Tibial artery (tissue), 4 donors: Measurements from ENCODE around the gene HS6ST1.

Source experiments
- DNase-seq, 2 donors: peaks; one replicate each; pipeline ENCODE4 v3.0.0-alpha.2; 2019
- H3K27ac ChIP-seq, 2 donors: fragments of 200-600 bp; sonication (generic) in 1 of 2; 1 replicate in 1 of 2; 2 replicates in 1 of 2; pipeline ENCODE4 v1.5.1; 2018 to 2019; ENCODE audit warnings: mild to moderate bottlenecking in 1 of 2
- H3K27me3 ChIP-seq, 2 donors: fragments of 200-600 bp; sonication (generic) in 1 of 2; one replicate each; pipeline versions ENCODE4 v1.5.1 to v1.6.0; 2016 to 2019
- H3K36me3 ChIP-seq, 3 donors: fragments of 200-600 bp; sonication (generic) in 2 of 3; one replicate each; pipeline ENCODE4 v1.5.1; 2016 to 2019; ENCODE audit warnings: mild to moderate bottlenecking in 2 of 3
- H3K4me1 ChIP-seq, 4 donors: fragments of 200-600 bp; sonication (generic) in 2 of 4; 1 replicate in 3 of 4; 2 replicates in 1 of 4; pipeline ENCODE4 v1.5.1; 2016 to 2019
- H3K4me3 ChIP-seq, 2 donors: fragments of 200-600 bp; sonication (generic) in 1 of 2; 1 replicate in 1 of 2; 2 replicates in 1 of 2; pipeline ENCODE4 v1.5.1; 2018 to 2019; ENCODE audit warnings: mild to moderate bottlenecking in 2 of 2
- H3K9me3 ChIP-seq, 3 donors: fragments of 200-600 bp; sonication (generic) in 1 of 3; one replicate each; pipeline ENCODE4 v1.5.1; 2016 to 2019
- intact Hi-C: fragments of 100-400 bp; cut with DNase I; formaldehyde crosslinking; loops from one replicate; pipeline ENCODE4 v1.15.0; 2023; ENCODE audit warnings: low total_unique reads
- TF ChIP-seq, protein P1 (sequence below), 2 experiments: fragments of 200-600 bp in 1 of 2; fragments of 450-650 bp in 1 of 2; IDR thresholded peaks; one replicate each; pipeline ENCODE4 v1.5.1; 2017 to 2019; ENCODE audit warnings: antibody characterized with exemption in 2 of 2, mild to moderate bottlenecking in 1 of 2, moderate library complexity in 1 of 2

HS6ST1 gene

DNA sequence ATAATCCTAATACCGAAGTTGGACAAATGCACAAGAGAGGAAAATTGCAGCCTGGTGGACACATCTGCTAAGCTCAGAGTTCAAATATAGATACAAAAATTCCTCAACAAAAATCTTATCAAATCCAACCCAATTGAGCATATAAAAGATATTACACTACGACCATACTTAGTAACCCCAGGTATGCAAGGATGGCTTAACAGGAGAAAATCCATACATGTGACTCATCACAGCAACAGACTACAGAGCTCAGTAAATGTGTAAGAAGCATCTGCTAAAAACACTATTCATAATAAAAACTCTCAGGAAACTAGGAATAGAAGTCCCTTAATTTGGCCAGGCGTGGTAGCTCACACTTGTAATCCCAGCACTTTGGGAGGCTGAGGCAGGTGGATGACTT is 28.3 kb downstream of the HS6ST1 start:
- Histone ChIP-seq H3K27ac (no peak overlapping the region), H3K9me3 (no peaks in the 10 kb centered on the region), H3K27me3 (no peaks in the 10 kb centered on the region), H3K36me3 (peaks cover 0 to 15% (median 0%) of the 10 kb centered on the region in 3 donors), H3K4me3 (no peak overlapping the region), H3K4me1 (peaks cover 0 to 14% (median 0%) of the 10 kb centered on the region in 4 donors)
- TF ChIP-seq, protein P1, sequence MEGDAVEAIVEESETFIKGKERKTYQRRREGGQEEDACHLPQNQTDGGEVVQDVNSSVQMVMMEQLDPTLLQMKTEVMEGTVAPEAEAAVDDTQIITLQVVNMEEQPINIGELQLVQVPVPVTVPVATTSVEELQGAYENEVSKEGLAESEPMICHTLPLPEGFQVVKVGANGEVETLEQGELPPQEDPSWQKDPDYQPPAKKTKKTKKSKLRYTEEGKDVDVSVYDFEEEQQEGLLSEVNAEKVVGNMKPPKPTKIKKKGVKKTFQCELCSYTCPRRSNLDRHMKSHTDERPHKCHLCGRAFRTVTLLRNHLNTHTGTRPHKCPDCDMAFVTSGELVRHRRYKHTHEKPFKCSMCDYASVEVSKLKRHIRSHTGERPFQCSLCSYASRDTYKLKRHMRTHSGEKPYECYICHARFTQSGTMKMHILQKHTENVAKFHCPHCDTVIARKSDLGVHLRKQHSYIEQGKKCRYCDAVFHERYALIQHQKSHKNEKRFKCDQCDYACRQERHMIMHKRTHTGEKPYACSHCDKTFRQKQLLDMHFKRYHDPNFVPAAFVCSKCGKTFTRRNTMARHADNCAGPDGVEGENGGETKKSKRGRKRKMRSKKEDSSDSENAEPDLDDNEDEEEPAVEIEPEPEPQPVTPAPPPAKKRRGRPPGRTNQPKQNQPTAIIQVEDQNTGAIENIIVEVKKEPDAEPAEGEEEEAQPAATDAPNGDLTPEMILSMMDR (IDR thresholded peaks at IDR 0.05) = no peak
- intact Hi-C loops = no loop called here
- no peak for DNase-seq

DNA sequence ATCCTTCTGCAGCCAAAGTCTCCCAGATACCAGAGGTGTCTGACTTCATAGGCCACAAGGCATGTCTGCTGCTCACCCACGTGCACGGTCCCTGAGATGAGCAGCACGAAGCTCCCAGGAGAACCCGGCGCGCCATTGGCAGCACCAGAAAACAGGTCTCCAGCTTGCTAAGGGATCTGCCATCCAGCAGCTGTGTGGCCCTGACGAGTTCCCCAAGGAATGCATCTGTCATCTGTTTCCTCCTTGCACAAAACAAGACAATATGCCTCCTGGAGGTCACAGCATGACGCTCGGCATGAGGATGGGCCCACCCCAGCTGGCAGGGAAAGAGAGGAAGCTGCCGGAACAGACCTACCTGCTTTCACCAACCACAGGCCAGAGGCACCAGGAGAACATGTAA is 29.2 kb downstream of the HS6ST1 start:
- Histone ChIP-seq H3K36me3 (peaks cover 0 to 15% (median 0%) of the 10 kb centered on the region in 3 donors), H3K27ac (no peak overlapping the region), H3K4me3 (no peak overlapping the region), H3K4me1 (peaks cover 0 to 14% (median 0%) of the 10 kb centered on the region in 4 donors), H3K27me3 (no peaks in the 10 kb centered on the region), H3K9me3 (no peaks in the 10 kb centered on the region)
- DNase-seq = no peak
- intact Hi-C loops = no loop called here
- TF ChIP-seq, protein P1 (IDR thresholded peaks at IDR 0.05) = no peak

DNA sequence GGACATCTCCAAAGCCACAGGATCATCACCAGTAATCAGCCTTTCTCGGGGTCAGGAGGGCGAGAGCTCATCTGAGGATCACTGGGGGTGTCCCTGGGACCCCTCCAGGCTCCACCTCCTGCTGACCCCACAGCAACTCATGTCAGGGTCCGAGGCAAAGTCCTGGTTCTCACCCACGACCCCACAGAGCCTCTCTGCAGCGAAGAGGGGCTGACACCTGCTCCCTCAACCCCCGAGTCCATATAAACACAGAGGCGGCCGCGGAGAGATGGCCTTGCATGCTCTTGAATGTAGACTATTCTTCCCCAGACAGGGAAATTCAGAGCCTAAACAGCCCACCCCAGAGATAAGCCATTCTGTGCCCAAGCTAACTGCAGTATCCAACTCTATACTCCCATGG is 29.9 kb downstream of the HS6ST1 start:
- no peaks in the 10 kb centered on the region for H3K9me3 ChIP-seq
- TF ChIP-seq, protein P1 (IDR thresholded peaks at IDR 0.05) = no peak
- no peak overlapping the region for H3K27ac ChIP-seq
- H3K27me3 ChIP-seq = no peaks in the 10 kb centered on the region
- H3K4me3 ChIP-seq = no peak overlapping the region
- peaks cover 0 to 10% (median 0%) of the 10 kb centered on the region in 4 donors for H3K4me1 ChIP-seq
- intact Hi-C loops = no loop called here
- no peak for DNase-seq
- H3K36me3 ChIP-seq = peaks cover 0 to 15% (median 0%) of the 10 kb centered on the region in 3 donors

DNA sequence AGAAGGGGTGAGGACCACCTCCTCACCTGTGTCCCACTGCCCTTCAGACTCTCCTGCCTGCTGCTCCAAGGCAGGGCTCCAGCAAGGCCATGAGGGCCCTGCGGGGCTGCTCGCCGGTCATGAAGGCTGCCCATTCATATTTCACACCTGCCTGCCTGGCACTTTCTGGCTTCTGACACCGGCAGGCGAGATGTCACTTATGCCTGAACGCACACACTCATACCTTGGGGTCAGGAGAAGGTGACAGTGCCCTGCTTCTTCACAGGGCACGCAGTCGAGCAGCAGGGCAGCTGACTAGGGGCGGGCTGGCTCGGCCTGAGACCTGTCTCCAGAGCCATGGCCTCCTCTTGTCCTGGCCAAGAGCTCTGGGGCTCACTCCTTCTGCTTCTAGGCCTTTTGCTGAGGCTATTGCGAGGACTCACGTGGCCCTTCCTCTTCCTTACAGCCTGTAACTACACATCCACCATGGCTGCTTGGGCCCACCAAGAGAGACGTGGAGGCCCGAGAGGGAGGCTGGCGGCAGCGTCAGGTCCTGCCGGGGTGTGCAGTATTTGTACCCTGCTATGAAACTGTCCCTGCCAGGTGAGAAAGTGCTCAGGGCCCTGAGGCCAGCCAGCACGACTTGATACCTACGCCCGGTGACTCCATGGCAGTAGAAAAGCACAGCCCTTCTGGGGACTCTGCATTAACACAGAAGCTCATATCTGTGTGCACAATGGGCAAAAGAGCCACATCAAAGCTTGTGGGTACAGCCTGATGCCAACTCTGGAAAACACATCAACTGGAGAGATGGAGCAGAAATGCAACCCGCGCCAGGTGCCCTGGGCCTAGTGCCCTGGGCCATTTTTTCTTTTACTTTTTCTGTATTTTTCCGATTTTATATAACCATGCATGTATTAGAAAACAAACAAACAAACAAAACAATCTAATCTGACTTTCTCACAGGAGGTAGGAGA is 30.6 kb downstream of the HS6ST1 start:
- DNase-seq = no peak
- TF ChIP-seq, protein P1 (IDR thresholded peaks at IDR 0.05) = no peak
- Histone ChIP-seq H3K36me3 (peaks cover 0 to 15% (median 0%) of the 10 kb centered on the region in 3 donors), H3K4me1 (peaks cover 0 to 13% (median 0%) of the 10 kb centered on the region in 4 donors), H3K27me3 (no peaks in the 10 kb centered on the region), H3K9me3 (no peaks in the 10 kb centered on the region), H3K27ac (no peak overlapping the region), H3K4me3 (no peak overlapping the region)
- intact Hi-C loops = no loop called here

DNA sequence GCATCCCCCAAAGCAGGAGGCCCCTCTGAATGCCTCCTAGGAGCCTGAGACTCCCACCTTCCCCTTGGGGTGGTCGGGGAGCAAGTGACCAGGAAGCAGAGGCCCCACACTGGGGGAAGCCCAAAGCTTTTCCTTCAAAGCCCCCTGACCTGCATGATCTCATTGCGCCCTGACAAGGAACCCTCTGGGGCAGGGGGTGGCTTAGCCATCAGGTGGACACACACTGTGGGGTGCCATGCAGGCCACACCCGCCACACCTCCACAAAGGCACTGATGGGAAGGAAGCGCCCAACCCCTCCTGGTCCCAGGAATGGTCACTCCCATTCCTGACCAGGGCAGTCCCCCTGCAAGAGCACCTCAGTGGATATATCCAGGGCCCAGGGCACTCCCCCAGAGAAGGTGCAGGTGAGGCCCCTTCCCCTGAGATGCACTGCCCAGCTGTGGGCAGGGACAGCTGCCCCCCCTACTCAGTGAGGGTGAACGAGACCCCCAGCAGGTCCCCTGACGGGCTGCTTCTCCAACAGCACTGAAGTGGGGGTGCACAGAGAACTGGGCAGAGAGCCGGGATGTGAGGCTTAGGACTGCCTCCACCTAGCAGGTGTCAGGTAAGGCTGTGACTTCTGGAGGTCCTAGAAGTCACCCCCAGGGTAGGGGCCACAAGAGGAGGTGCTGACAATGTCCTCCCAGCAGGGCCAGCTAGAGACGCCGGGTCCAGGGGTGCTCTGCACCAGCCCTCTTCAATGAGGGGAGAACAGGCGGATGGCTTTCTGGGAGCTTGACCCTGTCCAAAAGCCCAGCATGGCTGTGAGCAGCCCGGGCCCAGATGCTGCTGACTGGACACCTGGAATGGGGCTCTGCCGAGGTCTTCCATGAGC is 31.5 kb downstream of the HS6ST1 start:
- peaks cover 0 to 15% (median 0%) of the 10 kb centered on the region in 3 donors for H3K36me3 ChIP-seq
- intact Hi-C loops = no loop called here
- TF ChIP-seq, protein P1 (IDR thresholded peaks at IDR 0.05) = no peak
- DNase-seq = no peak
- no peak overlapping the region for H3K4me3 ChIP-seq
- no peaks in the 10 kb centered on the region for H3K27me3 ChIP-seq
- H3K4me1 ChIP-seq = peaks cover 0 to 19% (median 3%) of the 10 kb centered on the region in 4 donors
- no peak overlapping the region for H3K27ac ChIP-seq
- no peaks in the 10 kb centered on the region for H3K9me3 ChIP-seq
